Suppressor macrophage treated with lipopolysaccharide for 1 hour (primary cell): Measurements from ENCODE around the gene VSIR.

Experiments
- DNase-seq, 3 donors: peaks; one replicate each; pipeline ENCODE4 v3.0.0-alpha.2; 2020 to 2022

VSIR gene

DNA sequence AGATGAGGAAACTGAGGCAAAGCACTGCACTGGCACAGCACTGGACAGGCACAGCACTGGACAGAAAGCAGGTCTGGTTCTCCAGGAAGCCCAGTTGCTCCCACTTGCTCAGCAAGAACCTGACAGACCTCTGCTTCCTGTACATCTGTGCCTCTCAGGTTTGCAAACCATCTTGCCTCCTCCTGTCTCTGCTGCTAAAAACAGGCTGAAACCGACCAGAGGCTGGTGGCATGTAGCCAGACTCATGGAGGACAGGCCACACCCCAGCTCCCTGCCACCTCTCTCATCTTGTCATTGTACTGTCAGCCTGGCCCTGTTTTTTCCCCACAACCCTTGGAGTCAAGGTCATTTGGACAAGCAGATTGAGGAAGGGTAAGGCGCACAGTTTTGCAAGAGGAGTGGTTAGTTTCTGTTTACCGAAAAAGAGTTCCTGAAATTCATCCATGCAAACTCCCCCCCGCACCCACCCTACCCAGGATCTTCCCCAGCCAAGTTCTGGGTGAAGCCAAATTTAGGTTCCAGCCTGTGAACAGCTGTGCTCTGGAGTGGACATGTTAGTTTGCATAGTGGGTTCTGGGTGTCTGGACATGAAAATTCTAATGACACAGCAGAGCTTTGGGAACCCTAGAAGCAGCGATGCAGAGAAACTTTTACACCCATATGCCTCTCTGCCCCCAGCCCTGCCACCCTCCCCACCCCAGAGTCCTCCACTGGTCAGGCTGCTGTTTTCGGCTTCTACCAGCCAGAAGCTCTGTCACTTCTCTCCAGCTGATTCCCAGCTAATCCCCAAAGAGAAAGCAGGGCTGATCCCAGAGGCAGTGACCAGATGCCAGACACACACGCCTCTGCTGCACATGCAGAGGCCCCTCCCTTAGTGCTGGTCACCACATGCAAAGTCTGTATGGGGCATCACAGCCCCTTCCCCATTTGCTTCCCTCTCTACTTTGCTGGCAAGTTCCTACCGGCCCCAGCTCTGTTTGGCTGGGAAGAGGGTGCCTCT, 45.3 kb downstream of the VSIR start:
- DNase-seq, result peak; percentile 77 to 89 (median 84)

DNA sequence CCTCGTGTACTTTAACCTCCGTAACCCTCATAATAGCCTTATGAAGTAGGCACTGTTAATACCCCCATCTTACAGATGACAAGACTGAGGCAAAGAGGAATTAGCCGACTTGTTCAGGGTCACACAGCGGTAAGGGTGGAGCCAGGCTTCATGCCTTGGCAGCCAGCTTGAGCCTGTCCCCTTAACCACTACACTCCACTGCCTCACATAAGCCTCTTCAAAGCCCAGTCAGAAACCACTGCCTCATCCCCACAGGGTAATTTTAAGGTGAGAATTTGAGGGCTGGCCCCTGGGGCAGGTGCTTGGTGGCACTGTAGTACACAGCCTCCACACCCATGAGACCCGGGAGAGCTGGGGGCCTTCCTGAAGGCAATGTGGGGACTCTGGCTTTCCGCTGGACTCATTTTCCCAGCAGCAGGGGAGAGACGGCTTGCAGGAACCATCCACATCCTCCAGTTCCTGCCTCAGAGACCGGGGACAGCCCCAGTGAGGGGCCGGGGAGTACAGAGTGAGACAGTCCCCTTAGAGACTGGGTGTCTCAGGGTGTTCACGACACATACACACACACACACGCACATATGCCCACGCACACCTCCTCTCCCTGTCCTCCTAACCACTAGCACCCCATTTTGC, 46.1 kb downstream of the VSIR start:
- DNase-seq, result peak; percentile 74 to 87 (median 86)

DNA sequence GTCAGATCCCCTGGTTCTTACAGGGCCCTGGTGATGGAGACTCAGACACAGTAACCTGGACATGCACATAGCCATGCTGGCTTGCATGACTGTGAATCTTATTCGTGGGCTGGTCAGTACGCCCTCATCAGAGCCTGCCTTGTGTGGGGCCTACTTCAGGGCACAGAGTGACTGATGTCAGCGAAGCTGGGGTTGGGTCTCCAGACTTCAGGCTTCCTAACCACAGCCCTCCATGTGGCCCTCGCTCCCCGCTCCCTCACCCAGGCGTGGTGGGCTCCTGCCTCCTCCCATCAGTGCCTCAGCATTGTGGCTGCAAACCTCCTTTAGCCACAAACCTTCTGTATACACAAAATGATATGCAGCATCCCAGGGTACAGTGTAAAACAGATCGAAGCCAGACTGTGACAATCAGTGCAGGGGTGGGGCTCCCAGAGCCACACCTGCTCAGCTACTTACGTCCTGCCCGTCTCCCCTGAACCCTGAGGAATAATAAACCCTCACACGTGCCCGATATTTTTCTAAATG, 46.7 kb downstream of the VSIR start:
- peak in 2 of 3 donors; percentile 26 to 36 for DNase-seq

DNA sequence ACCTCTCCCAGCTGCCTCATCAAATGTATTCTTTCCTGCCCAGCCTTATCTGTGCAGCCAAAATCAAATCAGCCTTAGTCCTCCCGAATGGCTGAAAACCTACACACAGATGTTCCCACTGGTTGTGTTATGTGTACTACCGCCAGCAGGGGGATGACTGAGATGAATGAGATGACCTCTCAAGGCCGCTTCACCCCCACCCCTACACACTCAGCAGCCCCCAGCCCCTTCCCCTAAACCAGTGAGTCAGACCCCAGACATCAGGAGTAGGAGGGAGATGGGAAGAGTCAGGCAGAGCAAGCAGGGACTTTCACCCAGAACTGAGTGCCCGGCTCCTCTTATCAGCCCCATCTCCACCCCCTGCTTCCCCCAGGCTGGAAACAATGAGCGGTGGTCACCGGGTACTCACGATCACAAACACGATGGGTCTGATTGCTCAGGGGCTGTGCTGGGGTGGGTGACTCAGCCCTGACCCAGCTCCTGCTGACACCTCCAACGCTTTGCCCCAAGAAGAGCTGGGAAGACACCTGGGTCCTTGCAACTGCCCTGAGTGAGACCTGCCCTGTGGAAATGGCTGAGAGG, 47.2 kb downstream of the VSIR start:
- DNase-seq, result peak; percentile 76 to 77 (median 76)

DNA sequence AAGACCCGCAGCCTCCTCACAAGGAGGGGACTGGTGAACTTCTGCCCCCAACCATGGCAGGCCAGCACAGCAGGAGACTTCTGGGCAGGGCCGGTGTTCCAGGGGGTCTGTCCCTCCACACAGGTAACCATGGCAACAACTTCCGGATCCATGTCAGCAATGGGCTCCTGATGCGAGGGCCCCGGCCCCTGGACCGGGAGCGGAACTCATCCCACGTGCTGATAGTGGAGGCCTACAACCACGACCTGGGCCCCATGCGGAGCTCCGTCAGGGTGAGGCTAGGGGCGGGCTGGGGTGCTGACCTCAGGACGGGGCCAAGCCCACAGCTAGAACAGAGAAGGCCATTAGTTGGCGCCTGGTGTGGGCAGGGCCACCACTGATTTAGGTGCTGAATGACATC, 48.1 kb downstream of the VSIR start:
- no peak for DNase-seq

DNA sequence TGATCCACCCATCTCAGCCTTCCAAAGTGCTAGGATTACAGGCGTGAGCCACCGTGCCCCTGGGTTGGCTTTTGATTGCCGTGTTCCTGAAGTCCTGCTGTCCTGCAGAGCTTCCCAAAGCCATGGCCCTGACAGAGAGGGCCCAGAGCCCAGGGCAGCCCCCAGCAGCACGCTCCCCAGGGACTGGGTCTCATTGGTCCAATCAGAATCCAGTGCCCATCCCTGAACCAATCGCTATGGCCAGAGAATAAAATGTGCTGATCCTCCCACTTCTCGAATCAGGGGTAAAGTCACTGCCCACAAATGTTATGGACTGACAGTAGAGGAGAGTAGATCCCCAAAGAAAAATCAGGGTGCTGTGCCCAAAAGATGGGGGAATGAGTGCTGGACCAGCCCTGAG, 48.8 kb downstream of the VSIR start:
- DNase-seq, result no peak

DNA sequence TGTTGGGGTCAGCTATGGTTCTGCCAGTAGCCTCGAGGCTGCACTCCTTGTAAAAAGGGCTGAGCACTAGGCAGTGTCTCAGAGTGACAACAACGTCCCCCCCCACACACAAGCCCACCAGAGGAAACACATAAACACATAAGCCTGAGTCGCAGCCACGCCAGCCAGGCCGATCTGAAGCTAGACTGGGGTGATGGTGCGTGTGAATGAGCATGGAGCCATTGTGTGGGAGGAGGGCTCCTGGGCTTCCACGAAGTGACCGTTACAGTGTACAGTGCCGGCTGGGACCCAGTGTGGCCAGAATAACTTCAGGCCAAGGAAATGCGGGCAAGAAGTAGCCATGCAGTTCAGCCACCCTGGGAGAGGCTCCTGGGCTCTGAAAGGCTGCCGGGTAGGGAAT, 50.0 kb downstream of the VSIR start:
- no peak for DNase-seq

DNA sequence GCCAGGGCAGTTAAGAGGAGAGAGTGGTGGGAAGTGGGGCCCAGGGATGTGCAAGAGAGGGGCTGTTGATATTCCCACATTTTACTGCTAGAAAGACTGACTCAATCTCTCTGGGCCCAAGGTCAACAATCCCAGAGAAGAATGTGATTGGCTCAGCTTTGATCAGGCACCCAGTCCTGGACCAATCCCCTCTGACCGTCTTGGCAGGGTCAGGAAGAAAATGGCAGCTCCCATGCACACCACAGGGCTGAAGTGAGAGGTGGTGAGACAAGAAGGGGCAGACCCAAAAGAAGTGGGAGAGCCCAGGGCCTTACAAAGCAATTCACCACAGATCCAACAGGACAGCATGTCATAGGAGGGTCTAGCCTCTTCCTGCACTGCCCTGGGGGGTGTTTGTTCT, 50.5 kb downstream of the VSIR start:
- no peak for DNase-seq

DNA sequence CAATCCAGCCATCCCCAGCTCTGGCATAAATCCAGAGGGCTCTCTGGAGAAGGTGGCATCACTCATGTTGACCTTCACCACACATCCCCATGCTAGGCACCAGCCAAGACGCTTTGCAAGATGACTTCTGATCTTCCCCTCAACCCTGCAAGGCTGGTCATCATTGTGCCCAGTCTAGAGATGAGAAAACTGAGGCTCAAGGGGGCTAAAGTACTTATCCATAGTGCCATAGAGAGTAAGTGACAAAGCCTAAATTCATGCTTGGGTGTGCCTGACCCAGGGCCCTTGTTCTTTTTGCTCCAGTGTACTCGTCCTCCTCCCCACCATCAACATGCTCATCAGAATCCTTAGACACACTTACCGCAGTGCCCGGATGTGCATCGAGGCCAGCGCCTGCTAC, 52.0 kb downstream of the VSIR start:
- DNase-seq, result no peak

DNA sequence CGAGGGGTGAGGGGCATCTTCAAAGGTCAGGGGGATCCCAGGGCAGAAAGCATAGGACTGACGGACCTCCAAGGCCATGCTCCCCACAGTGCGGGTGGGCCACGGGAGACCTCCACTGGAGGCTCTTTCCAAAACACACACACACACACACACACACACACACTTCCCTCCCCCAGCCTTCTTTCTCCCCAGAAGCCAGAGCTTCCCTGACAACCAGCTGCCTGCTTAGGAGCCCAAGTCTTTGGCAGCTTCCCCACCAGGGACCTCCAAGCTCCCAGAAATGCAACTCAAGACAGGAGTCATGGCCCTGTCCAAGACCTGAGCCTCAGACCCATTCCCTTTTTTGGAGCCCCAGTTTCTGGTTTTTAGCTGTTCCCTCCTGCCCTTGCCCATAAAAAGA, 53.0 kb downstream of the VSIR start:
- no peak for DNase-seq

DNA sequence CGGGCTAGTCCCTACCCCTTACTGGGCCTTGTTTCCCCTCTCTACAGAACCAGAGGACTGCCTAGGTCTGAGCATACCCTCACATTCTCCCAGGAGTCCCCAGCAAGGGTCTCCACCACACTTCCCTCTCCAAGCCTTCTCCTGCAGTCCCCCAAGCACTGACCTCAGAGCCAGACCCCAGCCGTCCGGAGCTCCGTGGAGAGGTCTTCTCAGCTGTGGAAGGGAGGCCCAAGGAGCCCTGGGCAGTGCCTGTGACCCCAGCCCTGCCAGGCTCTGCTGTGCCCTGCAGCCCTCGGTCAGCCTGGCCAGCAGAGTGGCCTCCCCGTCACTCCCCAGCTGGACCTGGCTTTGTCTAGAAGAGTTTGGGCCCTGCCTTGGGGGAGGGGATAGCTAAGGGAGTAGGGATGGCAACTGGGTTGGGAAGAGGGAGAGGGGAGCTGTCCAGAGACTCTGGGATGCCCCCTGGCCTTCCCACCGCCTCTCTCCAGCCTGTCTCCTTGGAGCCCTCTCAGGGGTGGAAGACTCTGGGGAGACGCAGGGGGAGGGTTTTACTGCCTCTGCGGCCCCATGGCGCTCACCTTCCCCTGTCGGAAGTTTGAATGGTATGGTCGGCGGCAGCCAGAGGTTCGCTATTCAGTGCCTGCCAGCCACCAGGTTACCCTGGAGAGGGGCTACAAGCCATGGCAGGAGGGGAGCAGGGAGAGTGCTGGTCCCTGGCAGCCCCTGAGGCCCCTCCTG, 53.7 kb downstream of the VSIR start, which contains the start of gene C10orf105:
C10orf105 (minus strand) TSS at position 315 of the 738 bp plus-strand sequence. CDS start 3,441 bp downstream, outside the sequence.
- DNase-seq, result no peak

DNA sequence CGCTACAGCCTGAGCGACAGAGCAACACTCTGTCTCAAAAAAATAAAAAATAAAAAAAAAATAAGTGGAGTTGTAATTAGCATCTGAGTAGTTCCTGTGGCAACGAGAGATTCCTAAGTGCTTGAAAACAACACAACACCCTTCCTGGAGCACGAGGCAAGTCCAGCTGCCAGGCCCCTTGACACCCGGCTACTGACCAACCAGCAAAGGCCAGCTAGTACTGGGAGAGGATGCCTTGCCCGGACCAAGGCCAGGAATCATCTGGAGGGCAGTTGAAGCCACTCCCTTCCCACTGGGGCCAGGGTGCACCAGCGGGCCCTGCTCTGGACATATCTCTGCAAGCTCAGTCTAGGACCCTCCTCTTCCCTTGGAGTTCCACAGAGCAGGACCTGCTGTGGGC, 54.3 kb downstream of the VSIR start:
- no peak for DNase-seq

DNA sequence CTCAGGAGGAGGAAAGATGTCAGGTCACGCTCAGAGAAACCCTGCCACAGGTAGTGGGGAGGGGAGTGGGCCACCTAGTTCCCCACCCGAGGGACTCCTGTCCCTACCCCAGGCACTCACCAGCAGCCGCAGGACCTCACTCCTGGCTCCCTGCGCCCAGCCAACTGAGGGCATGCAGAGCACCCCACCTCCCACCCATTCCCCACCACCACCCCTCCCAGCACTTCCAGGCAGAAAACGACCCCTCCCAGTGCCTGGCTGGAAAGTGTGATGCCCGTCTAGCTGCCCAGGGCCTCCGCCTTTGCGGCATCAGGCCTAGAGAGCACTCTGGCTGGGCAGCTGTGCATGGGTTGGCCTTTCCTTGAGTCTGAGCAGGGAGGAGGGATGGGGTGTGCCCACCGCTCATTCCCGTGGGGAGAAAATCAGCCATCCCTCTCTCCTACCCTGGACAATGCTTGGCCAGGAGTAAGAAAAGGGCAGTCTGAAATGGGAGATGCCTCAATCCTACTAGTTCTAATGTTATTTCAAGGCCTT, 55.1 kb downstream of the VSIR start:
- DNase-seq, result no peak

DNA sequence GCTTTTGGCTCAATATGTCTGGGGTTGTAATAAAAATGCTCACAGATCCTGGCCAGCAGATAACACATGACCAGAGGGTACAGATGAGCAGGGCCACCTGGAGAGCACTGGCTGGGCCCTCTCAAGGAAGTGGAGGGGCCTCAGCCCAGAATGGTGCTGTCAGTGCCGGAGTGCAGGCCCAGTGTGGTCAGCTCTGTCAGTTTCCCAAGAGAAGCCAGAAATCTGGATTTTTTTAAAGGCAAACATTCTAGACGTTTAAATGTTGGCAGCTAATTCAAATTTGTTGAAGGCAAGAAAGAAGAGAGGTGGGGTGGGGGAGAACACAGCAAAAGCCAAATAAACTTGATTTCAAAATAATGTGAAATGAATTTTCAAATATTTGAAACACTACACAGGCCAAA, 55.8 kb downstream of the VSIR start:
- DNase-seq, result no peak

DNA sequence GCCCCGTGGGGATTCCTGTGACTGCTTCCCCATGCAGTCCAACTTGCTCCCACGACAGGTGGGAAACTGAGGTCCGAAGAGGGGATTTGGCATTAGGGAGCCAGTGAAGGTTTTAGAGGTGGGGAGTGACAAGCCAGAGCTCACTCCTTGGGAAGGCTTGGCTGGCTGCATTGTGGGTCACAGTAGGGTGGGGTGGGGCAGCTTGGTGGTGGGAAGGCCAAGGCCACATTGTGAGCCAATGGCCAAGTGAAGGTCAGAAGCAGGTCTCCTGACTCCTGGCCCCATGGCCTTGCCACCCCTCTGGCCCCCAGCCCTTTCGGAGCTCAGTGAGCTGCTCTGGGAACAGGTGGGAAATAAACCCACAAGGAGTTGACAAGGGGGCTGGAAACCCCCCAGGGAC, 56.3 kb downstream of the VSIR start:
- no peak for DNase-seq

DNA sequence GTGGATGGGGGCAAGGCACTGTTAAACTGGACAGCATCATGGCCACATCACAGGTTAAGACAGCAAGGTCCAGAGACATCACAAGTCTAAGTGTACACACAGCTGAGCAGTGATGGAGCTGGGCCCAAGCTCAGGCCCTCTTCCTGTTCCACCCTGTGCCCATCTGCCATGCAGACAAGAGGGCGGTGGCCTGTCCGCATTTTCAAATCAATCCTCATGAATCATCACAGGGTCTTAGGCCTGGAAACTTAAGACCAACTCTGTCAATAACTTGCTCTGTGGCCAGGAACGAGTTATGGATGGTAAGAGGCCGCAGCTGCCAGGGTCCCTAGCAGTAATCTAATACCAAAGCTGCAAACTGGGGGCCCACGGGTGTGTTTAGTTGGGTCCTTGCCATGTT, 56.9 kb downstream of the VSIR start:
- DNase-seq, result no peak

DNA sequence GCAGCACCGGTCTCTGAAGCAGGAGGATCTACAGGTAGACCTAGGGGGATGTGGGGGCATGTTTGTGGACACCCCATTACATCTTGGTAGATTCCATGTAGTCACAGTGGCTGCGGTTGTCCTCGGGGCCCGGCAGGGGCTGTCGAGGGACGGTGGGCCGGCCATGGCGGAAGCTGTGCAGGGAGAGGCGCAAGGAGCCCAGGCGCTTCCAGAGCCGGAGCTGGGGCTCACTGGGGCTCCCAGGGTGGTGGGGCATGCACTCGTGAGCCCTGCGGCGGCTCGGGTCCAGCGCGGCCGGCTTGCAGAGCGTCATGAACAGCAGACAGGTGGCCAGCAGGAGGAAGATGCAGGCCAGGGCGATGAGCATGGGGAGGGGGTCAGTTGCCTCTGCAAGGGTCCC, 57.5 kb downstream of the VSIR start:
- no peak for DNase-seq

DNA sequence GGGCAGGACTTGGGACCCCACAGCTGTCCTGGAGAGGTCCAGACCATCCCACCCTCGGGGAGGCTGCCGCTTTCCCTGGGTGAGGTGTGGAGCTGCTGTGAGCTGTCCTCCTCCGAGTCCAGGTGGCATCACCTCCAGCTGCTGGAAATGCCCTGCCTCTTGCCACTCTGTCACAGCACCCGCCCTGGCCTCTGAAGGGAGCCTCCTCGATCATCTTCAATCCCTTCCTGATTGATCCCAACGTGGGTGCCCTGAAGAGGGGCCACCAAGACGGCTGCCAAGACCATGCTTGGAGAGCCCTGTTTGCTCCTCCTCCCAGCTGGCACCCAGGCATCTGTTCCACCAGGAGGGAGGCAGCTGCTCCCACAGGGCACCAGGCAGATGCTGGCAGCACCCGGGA, 58.3 kb downstream of the VSIR start:
- no peak for DNase-seq

DNA sequence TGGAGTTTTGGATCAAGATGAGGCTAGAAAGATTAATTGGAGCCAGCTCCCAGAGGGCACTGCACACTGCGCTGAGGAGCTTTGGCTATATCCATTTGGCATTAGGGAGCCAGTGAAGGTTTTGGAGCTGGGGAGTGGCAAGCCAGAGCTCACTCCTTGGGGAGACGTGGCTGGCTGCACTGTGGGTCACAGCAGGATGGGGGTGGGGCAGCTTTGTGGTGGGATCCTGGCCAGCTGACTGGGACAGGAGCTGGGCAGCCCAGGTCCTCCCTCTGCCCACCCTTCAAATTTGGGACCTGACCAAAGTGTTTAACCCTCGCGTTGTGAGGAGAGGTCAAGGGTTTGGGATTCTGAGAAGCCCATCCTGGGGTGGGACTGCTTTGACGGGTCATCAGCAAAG, 58.7 kb downstream of the VSIR start:
- no peak for DNase-seq

DNA sequence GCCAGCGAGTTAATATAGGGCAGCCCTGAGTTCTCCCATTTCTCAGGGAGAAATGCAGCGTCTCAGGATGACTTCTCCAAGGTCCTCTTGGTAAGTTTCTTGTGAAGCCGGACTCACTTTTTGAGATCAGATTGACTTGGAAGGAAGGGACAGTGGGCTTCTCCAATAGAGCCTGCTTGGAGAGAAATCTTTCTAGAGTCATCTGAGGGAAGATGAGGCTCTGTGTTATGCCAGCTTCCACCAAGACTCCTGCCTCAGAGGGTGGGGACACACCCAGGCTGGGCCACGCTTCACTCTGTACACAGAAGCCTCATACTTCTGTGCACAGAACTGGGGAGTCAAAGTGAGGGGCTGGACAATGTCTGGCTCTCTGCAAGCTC, 59.3 kb downstream of the VSIR start:
- no peak for DNase-seq

DNA sequence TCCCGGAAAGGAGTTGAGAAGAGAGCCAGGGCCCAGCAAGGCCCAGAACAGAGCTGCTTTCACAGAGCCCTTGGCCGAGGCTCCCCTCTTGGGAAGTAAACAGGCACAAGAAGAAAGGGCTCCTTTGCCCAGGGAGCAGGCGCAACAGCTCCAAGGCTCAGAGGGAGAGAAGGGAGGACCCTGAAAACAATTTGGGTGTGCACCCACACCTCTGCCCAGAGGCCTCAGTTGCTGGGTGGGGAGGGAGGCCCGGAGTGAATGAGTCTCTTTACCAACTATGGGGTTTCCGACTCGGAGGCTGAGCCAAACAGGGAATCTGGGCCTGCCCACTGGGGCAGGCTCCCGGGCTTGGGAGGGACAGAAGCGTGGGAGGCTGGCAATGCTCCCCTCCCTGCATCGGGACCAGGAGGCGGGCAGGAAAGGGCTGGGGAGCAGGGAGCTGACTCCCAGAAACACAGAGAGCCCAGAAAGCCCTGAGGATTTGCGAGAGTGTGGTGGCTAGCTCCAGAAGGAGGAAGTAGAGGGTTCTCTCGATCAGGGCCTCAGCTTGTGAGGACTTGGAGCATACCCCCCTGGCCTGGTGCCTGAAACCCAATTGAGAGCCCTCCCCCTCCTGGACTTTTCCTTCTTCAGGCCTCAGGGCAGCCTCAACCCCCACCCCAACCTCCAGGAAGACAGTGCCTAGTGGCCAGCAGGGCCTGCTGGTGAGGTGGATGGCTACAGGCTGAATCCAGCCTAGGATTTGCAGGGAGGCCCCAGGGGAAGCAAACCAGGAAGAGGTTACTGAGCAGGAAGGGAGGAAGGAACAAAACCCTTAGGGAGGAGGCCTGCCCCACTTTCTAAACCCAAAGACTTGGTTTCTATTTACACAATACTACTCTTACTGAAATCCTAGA, 59.9 kb downstream of the VSIR start:
- peak; percentile 89 to 92 (median 90) for DNase-seq
